GM18502 (cell line): ENCODE measurements around the gene DLL3.
"Not testable (repeated sequence)": the region's sequence is repeated elsewhere in the genome, so short reads cannot be mapped to it uniquely, and the experiment has no call there.

Experiments used
- ATAC-seq: cut with Tn5 transposase; IDR thresholded peaks from one replicate; pipeline ENCODE4 v1.9.1; 2021; ENCODE audit warnings: mild to moderate bottlenecking; ENCODE audit not compliant: unreplicated experiment, poor library complexity

Gene DLL3, protein sequence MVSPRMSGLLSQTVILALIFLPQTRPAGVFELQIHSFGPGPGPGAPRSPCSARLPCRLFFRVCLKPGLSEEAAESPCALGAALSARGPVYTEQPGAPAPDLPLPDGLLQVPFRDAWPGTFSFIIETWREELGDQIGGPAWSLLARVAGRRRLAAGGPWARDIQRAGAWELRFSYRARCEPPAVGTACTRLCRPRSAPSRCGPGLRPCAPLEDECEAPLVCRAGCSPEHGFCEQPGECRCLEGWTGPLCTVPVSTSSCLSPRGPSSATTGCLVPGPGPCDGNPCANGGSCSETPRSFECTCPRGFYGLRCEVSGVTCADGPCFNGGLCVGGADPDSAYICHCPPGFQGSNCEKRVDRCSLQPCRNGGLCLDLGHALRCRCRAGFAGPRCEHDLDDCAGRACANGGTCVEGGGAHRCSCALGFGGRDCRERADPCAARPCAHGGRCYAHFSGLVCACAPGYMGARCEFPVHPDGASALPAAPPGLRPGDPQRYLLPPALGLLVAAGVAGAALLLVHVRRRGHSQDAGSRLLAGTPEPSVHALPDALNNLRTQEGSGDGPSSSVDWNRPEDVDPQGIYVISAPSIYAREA

DNA sequence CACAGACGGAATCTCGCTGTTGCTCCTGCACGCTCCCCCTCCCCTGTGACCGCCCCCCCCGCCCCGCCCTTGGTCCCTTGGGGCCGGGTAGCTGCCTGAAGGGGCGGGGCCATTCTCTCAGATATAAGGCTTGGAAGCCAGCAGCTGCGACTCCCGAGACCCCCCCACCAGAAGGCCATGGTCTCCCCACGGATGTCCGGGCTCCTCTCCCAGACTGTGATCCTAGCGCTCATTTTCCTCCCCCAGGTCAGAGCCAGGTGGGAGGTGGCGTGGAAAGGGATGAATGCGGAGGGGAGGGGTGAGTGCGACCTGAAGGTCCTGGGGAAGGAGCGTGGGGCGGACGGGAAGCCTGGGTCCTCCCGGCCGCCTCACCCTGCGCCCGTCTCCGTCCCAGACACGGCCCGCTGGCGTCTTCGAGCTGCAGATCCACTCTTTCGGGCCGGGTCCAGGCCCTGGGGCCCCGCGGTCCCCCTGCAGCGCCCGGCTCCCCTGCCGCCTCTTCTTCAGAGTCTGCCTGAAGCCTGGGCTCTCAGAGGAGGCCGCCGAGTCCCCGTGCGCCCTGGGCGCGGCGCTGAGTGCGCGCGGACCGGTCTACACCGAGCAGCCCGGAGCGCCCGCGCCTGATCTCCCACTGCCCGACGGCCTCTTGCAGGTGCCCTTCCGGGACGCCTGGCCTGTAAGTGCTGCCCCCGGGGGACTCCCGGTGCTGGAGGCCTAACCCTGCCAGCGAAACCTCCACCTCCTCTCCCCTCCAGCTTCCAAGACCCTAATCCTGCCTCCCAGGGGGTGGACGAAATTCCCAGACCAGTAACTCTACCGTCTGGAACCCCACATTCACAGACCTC lies at the start of gene DLL3:
DLL3 (plus strand) TSS at position 150 of the 845 bp plus-strand sequence; CDS start at position 178, 28 bp downstream.
- ATAC-seq = no peak

DNA sequence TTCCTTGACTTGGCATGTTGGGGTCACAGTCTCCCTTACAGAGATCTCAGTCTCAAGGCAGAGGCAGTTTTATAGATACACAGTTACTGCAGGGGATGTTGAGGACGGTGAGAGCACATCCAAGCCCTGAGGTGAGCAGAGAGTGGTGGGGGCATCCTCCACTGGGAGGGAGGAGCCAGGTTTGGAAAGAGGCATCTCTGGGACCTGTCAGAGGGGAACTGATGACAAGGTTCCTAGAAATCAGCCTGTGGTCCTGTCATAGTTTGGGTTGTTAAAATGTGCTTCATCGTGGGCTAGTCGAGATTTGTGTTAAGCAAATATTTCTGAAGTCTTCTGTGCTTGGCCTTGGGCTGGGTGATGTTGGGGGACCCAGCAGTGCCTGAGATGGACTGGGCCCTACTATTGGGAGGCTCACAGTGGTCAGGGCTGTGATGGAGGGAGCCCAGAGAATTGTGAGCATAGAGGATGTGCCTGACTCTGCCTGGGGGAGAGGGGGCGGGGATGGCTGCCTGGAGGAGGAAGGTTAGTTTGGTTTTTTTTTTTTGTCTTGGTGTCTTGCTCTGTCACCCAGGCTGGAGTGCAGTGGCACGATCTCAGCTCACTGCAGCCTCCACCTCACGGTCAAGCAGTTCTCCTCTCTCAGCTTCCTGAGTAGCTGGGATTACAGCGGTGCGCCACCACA lies 49.5 kb upstream of the DLL3 start:
- ATAC-seq = no peak

DNA sequence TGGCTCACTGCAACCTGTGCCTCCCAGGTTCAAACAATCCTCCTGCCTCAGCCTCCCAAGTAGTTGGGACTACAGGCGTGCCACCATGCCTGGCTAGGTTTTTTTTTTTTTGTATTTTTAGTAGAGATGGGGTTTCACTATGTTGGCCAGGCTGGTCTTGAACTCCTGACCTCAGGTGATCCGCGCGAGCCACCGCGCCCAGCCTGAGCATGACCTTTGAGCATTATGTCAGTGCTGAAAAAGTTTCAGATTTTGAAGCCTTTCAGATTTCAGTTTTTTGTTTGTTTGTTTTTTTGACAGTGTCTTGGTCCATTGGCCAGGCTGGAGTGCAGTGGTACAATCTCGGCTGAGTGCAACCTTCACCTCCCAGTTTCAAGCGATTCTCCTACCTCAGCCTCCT lies 47.5 kb upstream of the DLL3 start:
- not testable (repeated sequence) for ATAC-seq

DNA sequence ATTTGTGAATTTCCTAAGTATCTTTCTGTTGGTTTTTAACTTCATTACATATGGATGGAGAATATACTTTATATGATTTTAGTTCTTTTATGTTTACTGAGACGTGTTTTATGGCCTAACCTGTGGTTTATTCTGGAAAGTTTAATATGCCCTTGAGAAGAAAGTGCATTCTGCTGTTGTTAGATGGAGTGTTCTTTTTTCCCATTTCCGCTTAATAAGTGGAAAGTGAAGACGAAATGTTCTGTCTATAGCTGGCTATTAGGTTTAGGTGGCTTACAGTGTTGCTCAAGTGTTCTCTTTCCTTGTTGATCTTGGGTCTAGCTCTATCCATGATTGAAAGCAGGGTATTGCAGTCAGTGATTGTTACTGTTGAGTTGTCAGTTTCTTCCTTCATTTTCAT lies 35.3 kb upstream of the DLL3 start:
- ATAC-seq = no peak

DNA sequence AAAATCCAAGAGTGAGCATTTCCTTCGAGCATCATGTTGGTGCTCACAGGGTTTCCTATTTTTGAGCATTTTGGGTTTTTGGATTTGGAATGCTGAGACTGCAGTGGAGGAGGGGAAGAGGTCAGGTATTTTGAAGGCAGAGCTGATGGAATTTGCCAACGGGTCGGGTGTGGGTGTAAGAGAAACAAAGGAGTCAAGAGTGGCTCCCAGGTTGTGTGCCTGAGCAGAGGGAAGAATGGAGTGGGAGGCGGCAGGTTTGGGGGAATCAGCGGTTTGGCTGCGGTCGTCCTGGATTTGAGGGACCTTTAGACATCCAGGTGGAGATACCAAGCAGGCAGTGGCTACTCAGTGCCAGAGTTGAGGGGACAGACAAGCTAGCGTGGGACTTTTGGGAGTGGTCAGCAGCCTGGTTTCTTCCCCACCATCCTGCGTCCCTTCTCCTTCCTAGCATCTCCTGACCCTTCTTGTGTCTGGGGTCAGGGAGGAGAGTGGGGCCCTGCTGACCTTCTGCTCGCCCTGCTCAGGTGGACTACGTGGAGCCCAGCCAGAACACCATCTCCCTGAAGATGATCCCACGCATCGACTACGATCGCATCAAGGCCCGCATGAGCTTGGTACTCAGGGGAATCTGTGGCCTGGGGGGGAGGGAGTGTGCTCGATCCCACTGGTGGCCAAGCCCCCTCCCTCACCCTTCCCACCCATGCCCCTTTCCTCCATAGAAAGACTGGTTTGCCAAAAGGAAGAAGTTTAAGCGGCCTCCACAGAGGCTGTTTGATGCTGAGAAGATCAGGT lies 32.6 kb upstream of the DLL3 start:
- ATAC-seq = no peak

DNA sequence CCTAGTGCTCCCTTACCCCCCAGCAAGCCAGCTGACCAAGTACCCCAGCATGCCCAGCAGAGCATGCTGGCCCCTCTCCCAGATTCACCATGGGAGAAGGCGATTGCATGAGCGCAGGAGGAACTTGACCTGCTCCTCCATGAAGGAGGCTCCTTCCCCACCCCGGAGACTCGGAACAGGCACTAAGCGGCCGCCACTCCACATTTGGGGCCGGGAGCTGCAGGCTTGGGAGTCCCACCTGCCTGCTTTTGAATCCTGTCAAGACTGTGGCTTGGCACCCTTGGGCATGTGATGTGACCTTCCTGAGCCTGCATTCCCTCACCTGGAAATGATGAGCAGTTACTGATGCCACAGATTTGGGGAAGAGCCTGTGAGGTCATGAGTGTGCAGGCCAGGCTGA lies 30.8 kb upstream of the DLL3 start:
- ATAC-seq = no peak

DNA sequence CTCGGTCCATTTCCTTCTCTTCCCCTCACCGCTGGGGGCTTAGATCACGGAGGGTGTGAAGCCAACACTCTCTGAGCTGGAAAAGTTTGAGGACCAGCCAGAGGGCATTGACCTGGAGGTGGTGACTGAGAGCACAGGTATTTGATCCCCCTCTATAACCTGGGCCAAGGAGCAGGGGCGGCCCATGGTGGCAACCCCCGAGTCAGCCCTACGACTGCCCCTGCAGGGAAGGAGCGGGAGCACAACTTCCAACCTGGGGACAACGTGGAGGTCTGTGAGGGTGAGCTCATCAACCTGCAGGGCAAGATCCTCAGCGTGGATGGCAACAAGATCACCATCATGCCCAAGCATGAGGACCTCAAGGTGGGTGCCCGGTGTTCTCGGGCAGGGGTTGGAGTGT lies 29.7 kb upstream of the DLL3 start:
- no peak for ATAC-seq

DNA sequence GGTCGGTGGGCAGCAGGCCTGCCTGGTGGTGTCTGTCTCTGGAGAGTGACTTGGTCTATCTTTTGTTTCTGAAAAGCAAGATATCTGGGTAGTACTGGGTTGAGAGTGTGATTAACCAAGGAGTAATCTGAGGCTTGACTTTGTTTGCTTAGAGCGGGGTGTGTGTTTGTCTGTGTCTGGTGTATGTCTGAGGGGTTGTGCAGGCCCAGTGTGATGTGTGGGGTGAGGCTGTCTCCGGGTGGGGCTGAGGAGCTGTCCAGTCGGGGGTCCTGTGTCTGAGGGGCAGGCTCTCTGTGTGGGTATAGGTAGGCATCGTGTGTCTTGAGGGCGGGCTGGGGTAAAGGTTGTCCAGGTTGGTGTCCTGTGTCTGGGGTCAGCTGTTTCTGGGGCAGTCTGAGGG lies 29.2 kb upstream of the DLL3 start:
- ATAC-seq = no peak

DNA sequence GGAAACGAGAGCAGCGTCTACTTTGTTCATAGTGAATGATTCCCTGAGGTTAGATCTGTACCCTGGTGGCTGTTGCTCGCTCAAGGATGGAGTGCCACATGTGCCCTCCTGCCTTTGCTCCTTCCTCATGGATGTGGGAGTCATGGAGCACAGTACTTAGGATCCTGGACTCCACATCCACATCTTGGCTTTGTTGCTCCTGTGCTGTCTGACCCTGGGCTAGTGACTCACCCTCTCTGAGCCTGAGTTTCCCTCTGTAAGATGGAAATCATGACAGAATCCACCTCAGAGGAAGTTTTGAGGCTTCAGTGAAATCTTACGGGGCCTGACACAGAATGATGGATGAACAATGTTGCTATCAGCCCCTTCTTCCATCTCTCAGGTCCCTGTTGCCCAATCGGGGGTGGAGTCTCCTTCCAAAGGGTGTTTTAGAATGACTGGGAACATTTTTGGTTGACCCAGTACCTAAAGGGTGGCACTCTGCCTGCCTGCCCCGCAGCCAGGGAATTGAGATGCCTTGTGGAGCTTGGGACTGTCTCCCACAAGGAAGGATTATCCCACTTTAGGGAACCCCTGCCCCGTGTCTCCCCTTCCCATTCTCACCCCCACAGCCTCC lies 27.9 kb upstream of the DLL3 start:
- ATAC-seq = no peak

DNA sequence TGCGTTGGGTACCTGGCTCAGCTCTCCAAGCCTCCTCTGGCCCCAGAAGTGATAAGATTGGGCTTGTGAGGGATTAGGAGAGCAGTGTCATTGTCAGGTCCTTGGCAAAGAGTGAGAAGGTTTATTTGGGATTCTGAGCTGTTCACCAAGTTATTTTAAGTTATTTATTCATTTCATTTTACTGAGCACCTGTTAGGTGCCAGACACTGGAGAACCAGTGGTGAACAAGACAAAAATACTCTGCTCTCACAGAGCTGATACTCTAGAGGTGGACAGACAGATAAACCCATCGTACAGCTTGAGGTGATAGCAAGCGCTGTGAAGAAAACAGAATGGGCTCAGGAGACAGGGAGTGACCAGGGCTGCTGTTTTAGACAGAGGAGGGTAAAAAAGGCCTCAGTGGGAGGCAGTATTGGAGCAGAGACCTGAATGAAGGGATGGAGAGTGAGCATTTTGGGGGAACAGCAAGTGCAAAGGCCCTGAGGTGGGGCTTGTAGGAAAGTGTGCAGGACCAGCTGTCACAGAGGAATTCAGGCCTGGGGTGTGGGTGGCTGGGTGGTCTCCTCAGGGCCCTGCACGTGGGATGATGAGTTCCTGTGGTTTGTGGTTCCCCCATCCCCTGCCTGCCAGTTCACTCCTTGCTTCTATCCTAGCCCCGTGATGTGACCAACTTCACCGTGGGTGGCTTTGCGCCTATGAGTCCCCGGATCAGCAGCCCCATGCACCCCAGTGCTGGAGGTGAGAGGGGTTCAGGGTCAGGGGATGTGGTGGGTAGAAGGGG lies 26.8 kb upstream of the DLL3 start:
- no peak for ATAC-seq

DNA sequence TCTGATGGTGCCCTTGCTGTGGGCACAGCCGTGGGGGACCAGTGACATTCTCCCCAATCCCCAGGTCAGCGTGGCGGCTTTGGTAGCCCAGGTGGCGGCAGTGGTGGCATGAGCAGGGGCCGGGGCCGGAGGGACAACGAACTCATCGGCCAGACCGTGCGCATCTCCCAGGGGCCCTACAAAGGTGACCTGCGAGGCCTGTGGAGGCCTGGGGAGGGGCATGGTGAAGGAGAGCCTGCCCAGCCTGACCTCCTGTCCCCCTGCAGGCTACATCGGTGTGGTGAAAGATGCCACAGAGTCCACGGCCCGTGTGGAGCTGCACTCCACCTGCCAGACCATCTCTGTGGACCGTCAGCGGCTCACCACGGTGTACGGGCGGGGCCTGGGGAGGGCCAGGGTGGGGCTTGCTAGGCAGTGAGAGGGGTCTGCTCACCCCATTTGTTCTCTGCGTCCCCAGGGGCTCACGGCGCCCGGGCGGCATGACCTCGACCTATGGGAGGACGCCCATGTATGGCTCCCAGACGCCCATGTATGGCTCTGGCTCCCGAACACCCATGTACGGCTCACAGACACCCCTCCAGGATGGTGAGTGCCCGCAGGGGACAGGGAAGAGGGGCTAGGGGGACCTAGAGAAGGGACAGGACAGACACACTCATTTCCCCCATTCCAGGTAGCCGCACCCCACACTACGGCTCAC lies 25.9 kb upstream of the DLL3 start:
- no peak for ATAC-seq

DNA sequence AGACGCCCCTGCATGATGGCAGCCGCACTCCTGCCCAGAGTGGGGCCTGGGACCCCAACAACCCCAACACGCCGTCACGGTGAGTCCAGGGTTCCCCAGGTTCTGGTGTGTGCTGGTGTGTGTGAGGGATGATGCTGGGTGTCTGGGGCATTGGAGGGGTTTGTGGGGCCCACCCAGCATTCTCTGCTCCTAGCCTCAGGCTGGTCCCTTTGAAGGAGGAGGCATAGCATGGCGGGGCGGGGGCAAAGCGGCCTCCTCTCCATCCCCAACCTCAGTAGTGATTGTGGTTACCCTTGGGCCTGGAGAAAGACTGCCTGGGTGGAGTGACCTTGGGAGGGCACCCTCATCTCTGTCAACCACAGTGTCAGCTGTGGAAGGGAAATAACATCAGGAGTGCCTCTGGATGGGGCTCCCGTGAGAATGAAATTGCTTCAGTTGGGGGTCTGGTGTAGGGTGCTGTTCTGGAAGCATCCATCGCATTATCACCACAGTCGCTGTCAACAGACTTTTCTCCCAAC lies 25.2 kb upstream of the DLL3 start:
- ATAC-seq = no peak

DNA sequence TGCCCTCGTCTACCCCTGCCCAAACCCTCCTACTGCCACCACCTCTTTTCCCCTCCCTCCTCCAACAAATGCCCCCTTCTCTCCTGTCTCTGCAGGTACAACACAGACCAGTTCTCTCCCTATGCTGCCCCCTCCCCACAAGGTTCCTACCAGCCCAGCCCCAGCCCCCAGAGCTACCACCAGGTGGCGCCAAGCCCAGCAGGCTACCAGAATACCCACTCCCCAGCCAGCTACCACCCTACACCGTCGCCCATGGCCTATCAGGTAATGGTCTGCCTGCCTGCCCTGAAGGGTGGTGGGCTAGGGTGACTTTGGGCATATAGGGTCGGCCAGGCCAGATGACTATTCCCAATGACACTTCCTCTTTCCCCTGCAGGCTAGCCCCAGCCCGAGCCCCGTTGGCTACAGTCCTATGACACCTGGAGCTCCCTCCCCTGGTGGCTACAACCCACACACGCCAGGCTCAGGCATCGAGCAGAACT lies 24.6 kb upstream of the DLL3 start:
- ATAC-seq = no peak

DNA sequence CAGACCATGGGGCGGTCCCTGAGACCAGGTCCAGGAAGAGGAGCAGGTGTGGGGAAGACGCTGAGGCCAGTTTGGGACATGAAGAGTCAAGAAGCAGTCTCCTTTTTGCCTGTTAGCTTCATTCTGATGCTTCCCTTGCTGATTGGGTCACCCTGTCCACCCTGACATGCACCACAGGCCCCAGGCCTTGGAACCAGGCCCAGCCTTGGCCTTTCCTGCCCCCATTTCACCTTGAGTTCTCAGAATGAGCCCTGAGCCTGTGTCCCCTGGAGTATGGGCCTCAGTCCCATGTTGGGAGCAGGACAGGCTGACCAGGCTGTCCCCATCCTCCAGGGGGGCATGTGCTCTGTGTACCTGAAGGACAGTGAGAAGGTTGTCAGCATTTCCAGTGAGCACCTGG lies 23.0 kb upstream of the DLL3 start:
- ATAC-seq = no peak

DNA sequence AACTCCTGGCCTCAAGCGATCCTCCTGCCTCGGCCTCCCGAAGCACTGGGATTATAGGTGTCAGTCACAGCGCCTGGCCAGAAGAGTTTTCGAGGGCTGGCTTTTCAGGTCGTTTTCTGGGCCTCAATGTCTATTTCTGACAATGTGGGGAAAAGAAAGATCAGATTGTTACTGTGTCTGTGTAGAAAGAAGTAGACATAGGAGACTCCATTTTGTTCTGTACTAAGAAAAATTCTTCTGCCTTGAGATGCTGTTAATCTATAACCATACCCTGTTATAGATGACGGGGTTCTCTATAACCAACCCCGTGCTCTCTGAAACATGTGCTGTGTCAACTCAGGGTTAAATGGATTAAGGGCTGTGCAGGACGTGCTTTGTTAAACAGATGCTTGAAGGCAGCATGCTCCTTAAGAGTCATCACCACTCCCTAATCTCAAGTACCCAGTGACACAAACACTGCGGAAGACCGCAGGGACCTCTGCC lies 19.4 kb upstream of the DLL3 start:
- ATAC-seq = not testable (repeated sequence)

DNA sequence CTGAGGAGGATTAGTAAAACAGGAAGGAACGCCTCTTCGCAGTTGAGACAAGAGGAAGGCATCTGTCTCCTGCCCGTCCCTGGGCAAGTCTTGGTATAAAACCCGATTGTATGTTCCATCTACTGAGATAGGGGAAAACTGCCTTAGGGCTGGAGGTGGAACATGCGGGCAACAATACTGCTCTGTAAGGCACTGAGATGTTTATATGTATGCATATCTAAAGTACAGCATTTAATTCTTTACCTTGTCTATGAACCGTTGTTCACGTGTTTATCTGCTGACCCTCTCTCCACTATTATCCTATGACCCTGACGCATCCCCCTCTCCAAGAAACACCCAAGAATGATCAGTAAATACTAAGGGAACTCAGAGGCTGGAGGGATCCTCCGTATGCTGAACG lies 18.8 kb upstream of the DLL3 start:
- ATAC-seq = no peak

DNA sequence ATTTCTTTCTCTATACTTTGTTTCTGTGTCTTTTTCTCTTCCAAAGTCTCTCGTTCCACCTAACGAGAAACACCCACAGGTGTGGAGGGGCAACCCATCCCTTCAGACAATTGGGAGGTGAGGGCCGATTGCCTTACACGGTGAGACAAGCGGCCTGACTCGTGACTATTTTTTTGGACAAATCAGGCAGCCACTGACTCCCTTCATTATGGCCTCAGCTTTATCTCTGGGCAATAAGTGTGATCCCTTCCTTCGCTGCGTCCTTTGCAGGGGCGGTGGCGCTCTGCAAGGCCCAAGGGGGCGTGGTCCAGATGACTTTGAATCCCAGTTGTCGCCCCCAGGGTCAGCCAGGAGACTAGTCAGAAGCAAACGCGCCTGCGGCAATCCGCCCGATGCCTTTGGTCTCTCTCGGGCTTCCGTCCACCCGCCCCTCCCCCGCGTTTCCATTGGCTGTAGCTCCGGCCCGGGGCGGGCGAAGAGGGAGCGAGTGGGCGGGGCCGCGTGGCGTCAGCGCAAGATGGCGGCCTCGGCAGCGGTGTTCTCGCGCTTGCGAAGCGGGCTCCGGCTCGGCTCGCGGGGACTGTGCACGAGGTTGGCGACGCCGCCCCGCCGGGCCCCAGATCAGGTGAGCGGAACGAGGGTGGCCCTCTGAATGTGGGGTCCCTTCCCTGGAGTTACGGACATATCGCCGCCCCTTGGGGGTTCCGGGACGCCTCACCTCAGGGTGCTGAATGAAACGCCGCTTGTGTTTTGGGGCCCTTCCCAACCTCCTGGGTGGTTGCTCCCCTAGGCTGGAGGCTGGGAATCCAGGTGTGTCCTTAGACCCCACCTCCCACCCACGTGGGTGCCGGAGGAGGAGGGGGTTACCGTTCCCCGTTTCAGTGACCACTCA lies 18.2 kb upstream of the DLL3 start, which contains the start of gene TIMM50:
TIMM50 (plus strand) TSS at position 502 of the 892 bp plus-strand sequence; CDS start at position 518, 16 bp downstream.
- ATAC-seq = peak; percentile 88
